Activated CD8-positive, alpha-beta memory T cell treated with anti-CD3 and anti-CD28 coated beads, Interleukin-2, amount 50 U/mL, for 1 hour (primary cell): ENCODE measurements around the gene CABCOCO1.
"Not testable (repeated sequence)": the region's sequence is repeated elsewhere in the genome, so short reads cannot be mapped to it uniquely, and the experiment has no call there.

Experiments used
- DNase-seq: peaks from one replicate; pipeline ENCODE4 v3.0.0-alpha.2; 2020; ENCODE audit errors: extremely low read depth

CABCOCO1 gene

DNA sequence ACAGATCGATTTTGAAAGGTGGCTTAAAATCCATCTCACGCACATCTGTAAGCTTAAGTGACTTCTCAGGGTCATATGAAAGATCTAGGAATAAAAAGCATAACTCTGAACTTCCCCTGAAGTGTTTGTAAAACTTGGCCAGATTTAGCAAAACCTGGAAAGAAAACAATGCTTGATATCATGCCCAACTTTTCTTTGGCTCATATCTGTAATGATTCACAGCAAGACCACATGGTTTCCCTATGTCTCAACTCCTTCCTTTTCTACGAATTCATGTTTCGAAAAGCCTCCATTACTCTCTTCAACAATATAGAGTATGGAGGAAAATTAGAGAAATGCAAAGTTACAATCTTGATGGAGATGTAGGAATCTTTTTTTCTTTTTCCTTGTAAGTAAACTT, 20.1 kb upstream of the CABCOCO1 start:
- DNase-seq = no peak

DNA sequence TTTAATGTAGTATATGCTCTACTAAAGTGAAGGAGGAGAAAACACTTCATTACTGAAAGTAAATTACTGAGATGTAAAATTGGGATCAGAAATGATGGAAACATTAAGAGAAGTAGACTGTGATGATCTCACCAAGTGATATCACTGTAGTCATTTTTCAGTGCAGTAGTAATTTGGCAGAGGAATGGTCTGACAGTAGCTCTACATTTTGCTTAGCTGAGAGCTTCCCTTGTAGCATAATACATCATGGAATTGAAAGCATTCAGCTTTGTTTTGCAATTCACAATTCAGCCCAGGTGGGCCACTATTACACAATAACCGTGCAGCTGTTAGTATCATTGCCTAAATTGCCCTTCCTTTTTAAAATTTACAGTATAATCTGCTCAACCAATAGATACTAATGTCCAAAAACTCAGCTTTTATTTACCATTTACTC, 19.4 kb upstream of the CABCOCO1 start:
- DNase-seq = no peak

DNA sequence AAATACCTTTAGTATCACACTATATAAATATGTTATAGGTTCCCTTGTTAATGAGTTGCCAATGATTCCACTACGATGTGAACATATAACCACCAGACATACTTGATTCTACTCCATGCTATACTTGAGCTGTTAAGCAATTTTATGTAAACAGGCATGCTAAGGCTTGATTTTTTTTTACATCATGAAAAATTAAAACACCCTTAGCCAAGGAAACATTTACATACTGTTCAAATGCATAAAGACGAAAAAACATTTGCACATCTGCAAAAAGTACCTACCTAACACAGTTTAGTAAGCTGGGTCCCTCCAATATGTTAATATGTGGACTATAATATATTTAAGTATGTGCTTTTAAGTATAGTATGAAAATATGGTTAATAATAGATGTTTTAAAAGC, 9.0 kb upstream of the CABCOCO1 start:
- DNase-seq = no peak

DNA sequence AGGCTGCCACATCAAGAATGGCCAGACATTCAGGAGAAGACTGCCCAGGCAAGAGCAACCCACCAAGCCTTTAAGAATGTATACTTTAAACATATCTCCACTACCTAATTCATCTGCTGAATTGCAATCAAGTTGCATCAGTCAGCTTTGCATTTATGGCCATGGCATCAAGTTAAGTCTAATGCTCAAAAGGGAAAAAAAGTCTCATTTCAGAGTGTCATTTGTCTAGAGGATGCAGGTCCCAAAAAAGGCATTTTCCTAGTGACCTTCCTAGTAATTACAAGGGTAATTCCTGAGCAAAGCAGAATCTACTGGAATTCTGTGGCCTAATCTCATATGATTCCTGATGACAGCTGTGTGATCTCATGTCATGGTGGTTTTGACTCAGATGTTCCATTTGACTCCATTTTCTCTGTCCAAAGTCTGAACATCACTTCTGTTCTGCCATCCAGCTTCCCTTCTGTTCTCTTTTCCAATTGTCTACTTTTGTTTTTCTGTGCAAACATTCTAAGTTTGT, 7.3 kb upstream of the CABCOCO1 start:
- DNase-seq = no peak

DNA sequence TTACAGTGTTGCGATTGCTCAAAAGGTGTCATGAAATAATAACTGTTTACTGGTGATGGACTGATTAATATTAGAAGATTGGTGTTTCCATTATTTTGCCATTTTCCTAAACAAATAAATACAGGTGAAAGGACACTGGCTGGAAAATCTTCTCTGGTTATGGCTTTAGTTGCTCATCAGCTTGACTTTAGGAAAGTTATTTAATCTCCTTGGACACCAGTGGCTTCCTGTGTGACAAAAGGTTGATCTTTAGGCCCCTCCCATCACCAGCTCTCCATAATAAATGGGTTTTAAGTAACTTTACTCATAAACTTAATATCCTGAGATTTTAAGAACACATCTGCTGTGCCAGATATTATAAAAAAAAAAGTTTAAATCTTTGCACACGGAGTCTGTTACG, 737 bp downstream of the CABCOCO1 start:
- DNase-seq = no peak

DNA sequence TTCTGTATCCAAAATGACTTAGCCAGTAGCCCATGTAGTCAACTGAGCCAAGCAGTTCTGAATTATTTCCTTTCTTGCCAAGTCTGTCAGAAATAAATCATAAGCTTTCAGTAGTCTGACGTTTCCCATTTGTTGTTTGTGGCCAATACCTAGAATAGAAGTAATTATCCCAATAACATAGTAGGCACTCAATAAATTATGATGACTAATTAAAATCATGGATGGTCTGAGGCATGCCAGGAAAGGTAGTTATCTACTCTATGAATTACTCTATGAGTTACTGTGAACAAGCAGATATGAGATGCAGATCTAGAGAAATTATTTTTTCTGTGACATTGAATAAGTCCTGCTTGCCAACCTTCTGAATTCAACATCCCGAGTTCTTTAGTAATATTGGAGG, 2.3 kb downstream of the CABCOCO1 start:
- DNase-seq = no peak

DNA sequence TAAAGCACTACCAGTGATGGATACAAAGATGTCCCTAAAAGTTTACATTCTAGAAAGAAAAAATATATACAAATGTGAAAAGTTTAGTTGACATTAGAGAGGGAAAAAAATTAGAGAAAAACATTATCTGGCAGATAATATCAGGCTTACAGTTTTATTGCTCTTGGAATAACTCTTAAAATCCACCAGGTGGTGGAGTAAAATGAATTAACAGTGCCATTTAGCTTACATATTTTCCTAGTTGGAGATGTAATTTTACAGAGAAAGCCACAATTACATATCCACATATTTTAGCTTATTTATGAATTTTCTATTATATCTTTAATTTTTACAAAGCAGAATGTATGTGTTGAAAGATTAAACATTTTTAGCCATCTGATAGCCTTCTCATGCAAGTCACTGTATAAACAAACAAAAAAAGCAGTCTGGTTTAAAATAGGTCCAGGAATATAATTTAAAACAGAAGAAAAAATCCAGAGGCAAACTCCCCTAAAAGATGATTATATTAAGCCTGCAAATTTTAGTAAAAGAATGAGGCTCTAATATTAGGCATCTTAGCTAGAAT, 6.5 kb downstream of the CABCOCO1 start:
- no peak for DNase-seq

DNA sequence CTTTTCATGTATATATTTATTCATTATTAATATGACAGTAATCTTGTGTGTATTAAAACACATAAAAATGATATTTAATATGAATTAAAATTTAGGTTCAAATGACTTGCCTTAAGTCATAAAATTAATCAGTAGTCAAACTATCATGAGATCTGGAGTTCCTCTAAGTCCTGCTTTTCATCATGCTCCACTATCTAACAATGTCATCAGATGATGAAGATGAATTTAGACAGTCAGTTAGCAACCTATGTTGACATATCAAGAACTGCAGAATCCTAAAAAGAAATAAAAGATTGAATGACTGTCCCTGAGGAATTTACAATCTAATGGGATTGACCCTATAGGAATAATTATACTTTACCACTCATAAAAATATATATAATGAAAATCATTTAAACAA, 7.1 kb downstream of the CABCOCO1 start:
- no peak for DNase-seq

DNA sequence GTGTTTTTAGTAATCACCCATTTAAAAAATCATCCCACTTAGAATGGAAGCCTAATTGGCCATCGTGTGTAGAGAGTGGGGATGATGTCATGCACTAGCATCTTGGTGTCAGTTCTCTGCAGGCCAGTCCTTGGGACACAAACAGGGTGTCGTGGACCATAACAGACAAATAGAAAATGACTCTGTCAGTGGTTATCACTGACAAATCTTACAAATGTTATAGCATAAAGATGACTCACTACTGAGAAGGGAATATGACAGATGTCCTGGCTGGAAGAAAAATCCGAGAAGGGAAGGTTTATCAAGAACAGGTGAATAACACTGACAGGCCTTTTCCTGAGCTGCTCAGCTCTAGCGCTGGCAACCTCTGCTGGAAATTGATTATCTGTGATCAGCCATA, 10.6 kb downstream of the CABCOCO1 start:
- DNase-seq = no peak

DNA sequence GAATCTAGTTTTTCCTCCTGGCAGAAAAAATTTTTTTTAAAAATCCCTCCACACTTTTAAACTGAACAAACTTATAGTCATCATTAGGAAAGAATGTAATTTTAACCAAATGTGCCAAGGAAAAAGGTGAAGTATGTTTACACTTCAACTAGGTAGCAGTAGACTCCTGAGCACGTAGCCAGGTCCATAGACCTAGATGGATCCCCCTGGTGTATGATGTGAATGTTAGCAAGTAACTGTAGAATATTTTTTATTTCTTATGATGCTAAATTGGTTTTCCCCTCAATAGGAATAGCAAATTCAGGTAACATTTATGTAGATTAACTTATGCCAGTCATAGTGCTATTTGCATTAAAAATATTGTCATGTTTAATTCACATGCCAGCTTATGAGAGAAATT, 19.6 kb downstream of the CABCOCO1 start:
- no peak for DNase-seq

DNA sequence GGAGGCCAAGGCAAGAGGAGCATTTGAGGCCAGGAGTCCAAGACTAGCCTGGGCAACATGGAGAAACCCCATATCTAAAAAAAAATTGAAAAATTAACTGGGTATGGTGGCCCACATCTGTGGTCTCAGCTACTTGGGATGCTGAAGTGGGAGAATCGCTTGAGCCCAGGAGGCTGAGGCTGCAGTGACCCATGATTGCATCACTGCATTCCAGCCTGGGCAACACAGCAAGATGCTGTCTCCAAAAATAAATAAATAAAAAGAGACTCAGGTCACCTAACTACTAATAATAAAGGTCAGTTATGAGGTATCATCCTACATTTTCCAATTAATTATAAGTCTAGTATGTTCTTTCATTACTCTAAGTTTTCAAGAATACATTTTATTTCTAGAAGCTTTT, 20.6 kb downstream of the CABCOCO1 start:
- DNase-seq = no peak

DNA sequence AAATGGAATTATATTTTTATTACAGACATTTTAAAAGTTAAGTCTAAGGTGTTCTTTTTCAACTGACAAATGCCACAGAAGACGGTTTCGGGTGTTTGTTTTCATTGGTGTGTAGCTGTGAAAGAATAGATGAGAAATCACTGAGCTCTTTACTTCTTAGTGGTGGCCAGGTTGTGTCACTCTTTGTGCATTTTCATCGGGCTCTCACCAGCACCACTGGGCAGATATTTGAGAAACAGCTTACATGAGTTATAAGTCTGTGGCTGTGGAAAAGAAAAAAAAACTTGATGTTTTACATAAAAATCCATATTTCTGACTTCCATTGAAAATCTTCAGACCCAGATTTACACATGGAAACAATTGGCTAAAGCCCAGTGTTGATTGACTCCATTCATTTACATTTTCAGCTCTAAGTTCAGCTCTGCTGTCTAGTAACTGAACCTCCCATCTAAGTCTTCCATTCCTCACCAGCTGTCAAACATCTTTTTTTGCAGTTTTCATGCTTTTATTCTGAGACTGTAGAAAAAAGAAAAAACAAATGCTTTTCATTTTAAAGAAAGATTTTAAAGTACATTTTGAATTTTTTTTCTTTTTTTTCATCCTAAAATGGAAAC, 22.3 kb downstream of the CABCOCO1 start:
- DNase-seq = no peak

DNA sequence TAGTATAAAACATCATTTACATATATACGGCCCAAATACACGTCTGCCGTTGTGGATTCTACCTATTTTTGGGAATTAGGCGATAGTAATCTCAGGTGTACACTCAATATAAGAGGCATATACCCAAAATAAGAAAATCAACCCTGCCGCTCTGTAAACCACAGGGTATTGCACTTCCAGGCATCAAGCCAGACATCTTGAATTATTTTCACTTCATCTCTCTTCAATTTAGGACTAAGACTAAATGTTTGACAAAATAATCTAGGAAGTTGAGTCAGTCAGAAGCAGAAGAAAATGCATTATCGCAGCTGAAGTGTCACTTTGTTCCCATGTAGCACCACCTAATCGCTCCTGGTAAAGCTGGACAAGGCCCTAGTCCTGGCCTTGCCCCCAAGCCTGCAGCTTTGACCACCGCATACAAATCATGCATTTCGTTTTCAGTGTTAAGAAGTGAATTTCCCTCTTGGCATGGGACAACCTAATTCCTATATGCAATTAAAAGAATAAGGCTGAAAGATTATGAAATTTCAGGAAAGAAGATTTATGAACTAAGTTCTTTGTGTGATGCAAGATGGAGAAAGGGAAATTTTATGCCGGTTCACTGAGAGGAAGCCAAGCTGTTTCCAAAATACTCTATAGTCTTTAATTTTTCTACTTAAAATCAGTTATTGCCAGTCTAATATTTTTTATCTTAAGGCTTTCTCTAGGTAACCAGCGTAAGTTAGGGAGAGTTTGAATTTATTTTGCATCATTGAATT, 26.0 kb downstream of the CABCOCO1 start:
- DNase-seq = no peak

DNA sequence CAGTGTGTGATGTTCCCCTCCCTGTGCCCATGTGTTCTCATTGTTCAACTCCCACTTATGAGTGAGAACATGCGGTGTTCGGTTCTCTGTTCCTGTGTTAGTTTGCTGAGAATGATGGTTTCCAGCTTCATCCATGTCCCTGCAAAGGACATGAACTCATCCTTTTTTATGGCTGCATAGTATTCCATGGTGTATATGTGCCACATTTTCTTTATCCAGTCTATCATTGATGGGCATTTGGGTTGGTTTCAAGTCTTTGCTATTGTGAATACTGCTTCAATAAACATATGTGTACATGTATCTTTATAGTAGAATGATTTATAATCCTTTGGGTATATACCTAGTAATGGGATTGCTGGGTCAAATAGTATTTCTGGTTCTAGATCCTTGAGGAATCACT, 28.9 kb downstream of the CABCOCO1 start:
- not testable (repeated sequence) for DNase-seq

DNA sequence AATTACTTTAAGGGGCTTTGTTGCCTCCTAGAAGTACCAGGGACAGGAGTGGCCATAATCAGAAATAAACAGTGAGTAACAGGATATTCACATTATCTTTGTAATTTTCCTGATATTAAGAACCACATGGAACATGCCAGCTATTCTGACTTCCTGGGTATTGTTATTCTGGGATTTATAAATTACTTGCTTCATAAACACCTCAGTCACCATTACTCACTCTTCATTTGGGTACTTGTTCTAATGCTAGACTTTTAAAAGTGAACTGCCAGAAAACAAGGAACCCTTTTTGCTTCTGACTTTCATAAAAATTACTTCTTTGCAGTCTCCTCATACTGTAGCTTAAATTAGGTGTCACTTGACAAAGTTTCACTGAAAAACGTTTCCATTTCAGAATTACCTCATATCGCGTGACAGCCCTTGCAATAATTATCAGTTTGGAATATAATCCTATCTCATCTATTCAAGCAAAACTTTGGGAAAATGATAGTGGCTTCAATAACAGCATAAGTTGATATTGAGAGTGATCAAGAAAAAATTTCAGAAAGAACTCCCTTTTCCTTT, 29.8 kb downstream of the CABCOCO1 start:
- no peak for DNase-seq

DNA sequence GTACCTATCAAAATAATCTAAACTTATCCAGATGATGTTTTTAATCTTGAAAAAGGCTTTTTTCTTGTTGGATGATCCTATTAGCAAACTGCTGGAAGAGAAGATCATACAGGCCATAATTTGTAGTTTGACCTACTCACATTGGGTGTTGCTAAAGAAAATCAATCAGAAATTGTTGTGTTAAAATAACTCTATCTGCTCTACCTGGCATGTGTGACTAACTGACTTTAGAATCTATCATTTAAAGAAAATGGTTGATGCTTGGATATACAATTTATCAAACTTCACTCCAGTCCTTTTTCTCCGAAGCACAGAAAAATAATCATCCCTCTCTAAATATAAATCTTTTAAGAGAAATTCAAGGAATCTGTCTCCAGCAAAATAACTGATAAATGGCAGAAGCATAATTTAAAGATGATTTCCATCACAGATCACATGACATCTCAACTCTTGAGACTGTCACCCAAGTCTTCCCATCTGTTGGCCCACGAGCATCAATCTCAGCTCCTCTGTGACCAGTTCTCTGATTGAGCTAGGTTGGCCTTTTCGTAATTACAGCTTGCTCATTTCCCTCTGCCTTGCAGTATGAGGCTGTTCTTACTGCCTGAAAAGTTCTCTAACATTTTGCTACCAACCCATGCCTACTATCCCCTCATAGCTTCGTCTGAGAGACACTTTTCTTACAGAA, 36.4 kb downstream of the CABCOCO1 start:
- DNase-seq = no peak

DNA sequence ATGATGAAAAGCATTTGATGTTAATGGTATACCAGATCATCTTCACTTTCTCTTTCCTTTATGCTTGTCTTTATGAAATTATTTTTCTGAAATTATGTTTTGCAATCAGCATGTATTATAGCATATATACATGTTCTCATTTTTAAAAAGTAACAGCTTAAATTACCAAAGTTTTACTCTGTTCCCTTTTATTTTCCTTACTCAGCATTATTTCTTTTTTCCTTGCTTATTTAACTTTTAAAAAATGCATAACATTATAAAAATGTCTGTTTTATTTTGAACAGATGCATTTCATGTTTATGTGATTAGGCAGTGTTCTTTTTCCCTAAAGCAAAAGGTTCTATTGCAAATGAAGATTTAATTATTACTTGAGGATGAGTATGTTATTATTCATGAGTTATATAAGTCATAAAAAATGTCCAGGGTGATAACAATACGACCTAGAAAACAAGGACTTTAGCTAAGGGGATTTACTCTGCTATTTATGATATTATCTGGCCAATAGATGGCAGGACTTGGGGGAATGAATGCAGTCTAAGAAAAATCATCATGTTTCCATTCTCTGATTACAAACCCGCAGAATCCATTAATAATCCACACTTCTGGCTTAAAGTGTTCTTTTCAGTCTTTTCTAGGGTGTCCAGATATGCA, 38.5 kb downstream of the CABCOCO1 start:
- DNase-seq = no peak

DNA sequence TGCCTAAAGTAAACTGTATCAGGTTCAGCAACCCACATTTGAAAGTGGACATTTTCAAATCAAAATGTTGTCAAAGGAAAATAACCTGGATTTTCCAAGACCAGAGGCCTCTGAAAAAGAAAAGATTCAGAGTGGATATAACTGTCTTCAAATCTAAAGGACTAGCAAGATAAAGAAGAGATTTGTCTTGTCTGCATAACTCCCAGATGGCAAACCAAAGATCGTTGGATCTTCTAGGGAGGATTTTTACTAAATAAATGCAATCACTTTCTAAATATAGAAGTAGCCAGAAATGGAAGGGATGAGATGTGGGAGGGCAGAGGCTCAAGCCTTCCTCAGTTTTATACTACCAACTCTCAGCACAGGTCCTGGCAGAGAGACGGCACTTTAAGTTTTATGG, 39.0 kb downstream of the CABCOCO1 start:
- no peak for DNase-seq

DNA sequence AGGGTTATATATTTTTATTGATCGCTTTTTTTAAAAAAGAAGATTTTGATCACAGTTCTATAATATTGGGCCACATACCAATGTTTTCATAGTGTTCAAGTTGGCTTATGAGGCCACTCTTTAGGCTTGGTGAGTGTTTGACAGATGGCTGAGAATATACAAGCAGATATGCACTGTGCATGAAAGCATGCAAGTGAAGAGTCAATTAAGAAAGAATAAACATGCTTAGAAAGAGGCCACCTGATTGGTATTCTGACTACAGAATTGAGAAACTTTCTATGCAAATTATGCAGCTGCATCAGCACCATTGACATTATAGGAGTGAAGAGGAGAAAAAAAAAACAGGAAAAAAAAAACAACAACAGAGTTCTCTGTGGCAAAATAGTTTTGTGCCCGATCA, 39.9 kb downstream of the CABCOCO1 start:
- no peak for DNase-seq

DNA sequence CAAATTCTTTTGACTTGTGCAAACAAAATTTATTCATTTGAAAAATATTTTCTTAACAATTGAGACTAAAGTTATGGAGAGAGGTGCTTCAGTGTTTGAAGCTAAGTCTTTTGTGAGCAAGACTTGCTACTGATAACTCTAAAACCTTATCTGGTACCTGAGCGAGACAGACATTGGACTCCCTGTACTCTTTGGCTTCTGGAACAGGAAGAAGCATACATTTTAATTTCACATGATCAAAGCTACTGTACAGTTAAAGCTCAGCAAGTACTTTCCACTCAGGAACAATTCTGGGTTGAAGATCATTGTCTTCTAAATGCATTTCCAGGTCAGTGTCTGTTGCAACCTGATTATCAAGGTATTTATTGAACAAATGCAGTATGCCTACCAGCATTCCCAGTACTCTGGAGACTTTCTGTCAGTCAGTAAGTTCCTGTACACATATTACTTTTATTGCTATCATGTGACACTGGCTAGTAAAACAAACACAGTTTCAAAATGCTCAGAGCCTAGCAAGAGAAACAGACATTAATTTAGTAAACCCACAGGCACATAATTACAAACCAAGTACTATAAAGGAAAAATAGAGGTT, 42.4 kb downstream of the CABCOCO1 start:
- DNase-seq = no peak

DNA sequence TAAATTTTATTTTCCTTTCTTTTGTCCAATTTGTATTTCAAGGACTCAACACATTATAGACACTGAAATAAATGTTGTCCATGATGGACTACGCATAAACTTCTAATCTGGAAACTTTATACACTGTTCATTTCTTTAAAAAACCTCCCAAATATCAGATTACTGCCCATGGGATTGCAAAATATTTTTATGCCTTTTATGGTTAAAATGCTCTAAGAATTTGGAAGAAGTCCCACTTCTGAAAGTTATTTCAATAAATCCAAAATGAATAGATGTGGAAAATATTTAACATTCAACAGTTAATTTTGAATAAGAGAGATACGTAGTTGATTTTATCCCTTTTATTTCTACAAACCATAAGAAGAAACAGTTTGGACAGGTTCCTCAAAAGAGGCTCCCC, 46.1 kb downstream of the CABCOCO1 start:
- no peak for DNase-seq
